Neuronal stem cell (in vitro differentiated cells): ENCODE data around the gene CHKA. TPM values are rescaled to one million over a fixed set of nuclear protein-coding genes. Genes with fewer than 3 reads are reported as not detected.
A peak's percentile ranks its signal among the peaks of the same experiment; 100 is the strongest.

ENCODE experiments used
- DNase-seq: peaks from one replicate; pipeline ENCODE4 v3.0.0-alpha.2; 2013; ENCODE audit warnings: low spot score
- H2AFZ ChIP-seq: one replicate; pipeline ENCODE4 v1.6.1; 2013; ENCODE audit warnings: mild to moderate bottlenecking, low read length, inconsistent platforms
- H2AK5ac ChIP-seq: 2 replicates; pipeline ENCODE4 v1.6.1; 2013; ENCODE audit warnings: low read depth, mild to moderate bottlenecking, inconsistent platforms, low read length, moderate library complexity, mixed read lengths
- H2BK120ac ChIP-seq: 2 replicates; pipeline ENCODE4 v1.6.1; 2013; ENCODE audit warnings: low read depth, mild to moderate bottlenecking, inconsistent platforms, low read length, moderate library complexity, mixed read lengths
- H2BK12ac ChIP-seq: one replicate; pipeline ENCODE4 v1.6.1; 2013; ENCODE audit warnings: low read length, inconsistent platforms
- H2BK15ac ChIP-seq: 2 replicates; pipeline ENCODE4 v1.6.1; 2013; ENCODE audit warnings: mild to moderate bottlenecking, low read length, inconsistent platforms, mixed read lengths
- H2BK5ac ChIP-seq: one replicate; pipeline ENCODE4 v1.6.1; 2013; ENCODE audit warnings: inconsistent platforms, mild to moderate bottlenecking, low read length, moderate library complexity
- H3K14ac ChIP-seq: one replicate; pipeline ENCODE4 v1.6.1; 2013; ENCODE audit warnings: low read length, inconsistent platforms
- H3K18ac ChIP-seq: 2 replicates; pipeline ENCODE4 v1.6.1; 2013; ENCODE audit warnings: low read length, inconsistent platforms
- H3K23ac ChIP-seq: 2 replicates; pipeline ENCODE4 v1.6.1; 2013; ENCODE audit warnings: low read depth, mild to moderate bottlenecking, mixed read lengths, low read length, inconsistent platforms; ENCODE audit not compliant: poor library complexity
- H3K27ac ChIP-seq: replicated peaks from 3 replicates; pipeline ENCODE4 v1.5.1; 2013; ENCODE audit warnings: low read length, inconsistent platforms
- H3K27me3 ChIP-seq, 3 experiments: 2 replicates each; pipeline ENCODE4 v1.6.1; 2013; ENCODE audit warnings: low read length in 3 of 3, mild to moderate bottlenecking in 2 of 3, inconsistent platforms in 1 of 3, low read depth in 1 of 3, mixed read lengths in 1 of 3, moderate library complexity in 1 of 3; ENCODE audit not compliant: control insufficient read depth in 3 of 3, insufficient read depth in 3 of 3
- H3K36me3 ChIP-seq, 2 donors: replicated peaks in 1 of 2; 2 replicates each; pipeline ENCODE4 v1.6.1; 2013; ENCODE audit warnings: low read length in 2 of 2; ENCODE audit not compliant: control insufficient read depth in 2 of 2, insufficient read depth in 2 of 2
- H3K4ac ChIP-seq: 2 replicates; pipeline ENCODE4 v1.6.1; 2013; ENCODE audit warnings: inconsistent platforms, mild to moderate bottlenecking, low read length, moderate library complexity
- H3K4me1 ChIP-seq, 2 donors: 1 replicate in 1 of 2; 2 replicates in 1 of 2; pipeline ENCODE4 v1.6.1; 2013; ENCODE audit warnings: low read length in 2 of 2, low read depth in 1 of 2; ENCODE audit not compliant: control insufficient read depth in 2 of 2, insufficient read depth in 1 of 2
- H3K4me2 ChIP-seq: one replicate; pipeline ENCODE4 v1.6.1; 2013; ENCODE audit warnings: mild to moderate bottlenecking, low read length, inconsistent platforms; ENCODE audit not compliant: insufficient read depth, poor library complexity, severe bottlenecking
- H3K4me3 ChIP-seq, 2 donors: 2 replicates each; pipeline ENCODE4 v1.5.1; 2013; ENCODE audit warnings: low read length in 2 of 2, mild to moderate bottlenecking in 2 of 2, inconsistent platforms in 1 of 2, moderate library complexity in 1 of 2
- H3K79me1 ChIP-seq: one replicate; pipeline ENCODE4 v1.6.1; 2013; ENCODE audit warnings: low read depth, mild to moderate bottlenecking, inconsistent platforms, low read length, moderate library complexity
- H3K9ac ChIP-seq: one replicate; pipeline ENCODE4 v1.6.1; 2013; ENCODE audit warnings: mild to moderate bottlenecking, low read depth, low read length, inconsistent platforms; ENCODE audit not compliant: poor library complexity
- H3K9me3 ChIP-seq, 2 donors: replicated peaks in 1 of 2; 2 replicates each; pipeline versions ENCODE3 to v1.6.1; 2013; ENCODE audit warnings: low read length in 2 of 2, mild to moderate bottlenecking in 2 of 2, inconsistent platforms in 1 of 2, low read depth in 1 of 2, mixed read lengths in 1 of 2, moderate library complexity in 1 of 2; ENCODE audit not compliant: control insufficient read depth in 2 of 2, insufficient read depth in 1 of 2
- H4K8ac ChIP-seq: one replicate; pipeline ENCODE4 v1.6.1; 2013; ENCODE audit warnings: low read depth, mild to moderate bottlenecking, inconsistent platforms, low read length, moderate library complexity
- H4K91ac ChIP-seq: one replicate; pipeline ENCODE4 v1.6.1; 2013; ENCODE audit warnings: low read length, low read depth, mild to moderate bottlenecking, inconsistent platforms; ENCODE audit not compliant: poor library complexity
- WGBS, 2 donors: extraction: QIAGEN DNeasy Blood & Tissue Kit; methylation state at CpG; one replicate each; pipeline ENCODE4 v1.1.7; 2013; ENCODE audit warnings: missing lambda C conversion rate in 2 of 2, mixed read lengths in 1 of 2; ENCODE audit not compliant: insufficient read length in 2 of 2, insufficient replicate concordance in 1 of 2; ENCODE audit errors: extremely low coverage in 2 of 2; 5-methylcytosine and 5-hydroxymethylcytosine counted together
- polyA plus RNA-seq, 2 experiments: library from polyadenylated mRNA; stranded (reverse); fragments of 200-250 nt; gene quantifications; one replicate each; pipeline ENCODE4 v1.2.3, GENCODE V29; 2013

Gene CHKA
- polyA plus RNA-seq (2013, experiment 1 of 2), result 21.6 TPM
- polyA plus RNA-seq (2013, experiment 2 of 2), result 22.9 TPM

DNA sequence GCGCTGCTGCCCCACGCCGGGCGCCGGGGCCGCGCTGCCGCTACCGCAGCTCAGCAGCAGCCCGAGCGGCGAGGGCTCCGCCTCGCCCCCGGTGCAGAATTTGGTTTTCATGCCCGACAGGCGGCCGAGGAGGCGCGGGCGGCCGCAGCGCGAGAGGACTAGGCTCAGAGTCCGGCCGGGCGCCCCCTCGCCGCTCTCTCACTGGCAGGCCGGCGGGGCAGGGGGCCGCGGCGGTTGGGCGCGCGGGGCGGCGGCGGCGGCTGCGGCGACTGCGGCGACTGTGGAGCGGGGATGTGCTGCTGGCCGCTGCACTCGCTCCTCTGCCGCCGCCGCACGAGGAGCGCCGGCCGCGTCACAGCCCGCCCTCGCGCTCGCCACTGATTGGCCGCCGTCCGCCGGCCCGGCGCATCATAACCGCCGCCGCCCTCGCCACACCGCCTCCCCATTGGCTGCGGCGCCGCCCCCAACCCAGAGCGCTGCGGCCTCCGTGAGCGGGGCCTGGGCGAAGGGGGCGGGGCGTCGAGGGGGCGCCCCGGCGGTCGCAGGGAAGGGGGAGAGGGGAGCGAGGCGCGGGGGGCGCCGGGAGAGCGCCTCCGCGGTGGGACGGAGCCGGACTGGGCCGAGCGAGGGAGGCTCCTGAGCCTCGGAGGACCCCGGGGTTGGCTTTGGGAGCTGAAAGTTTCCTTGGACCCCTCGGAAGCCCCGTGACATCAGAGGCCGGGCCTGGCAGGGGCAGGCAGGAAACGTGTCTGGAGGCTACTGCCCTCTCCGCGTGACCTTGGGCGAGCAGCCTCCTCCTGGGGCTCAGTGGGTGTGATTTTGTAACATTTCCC, at the start of gene CHKA:
TSS of gene CHKA (minus strand) at position 322 of the 833 bp plus-strand sequence. CDS start at position 111, 211 bp downstream.
- Histone ChIP-seq H3K23ac (peak within 1 kb of the TSS; percentile 75), H2BK12ac (peak within 1 kb of the TSS; percentile 8), H4K8ac (peak within 1 kb of the TSS; percentile 98), H3K36me3 (peaks cover 0 to 5% of the 10 kb centered on the region in 2 donors), H2BK5ac (peak within 1 kb of the TSS; percentile 67), H3K9me3 (no peaks in the 10 kb centered on the region), H2AFZ (peak within 1 kb of the TSS; percentile 96), H2AK5ac (peak within 1 kb of the TSS; percentile 100), H3K27me3 (no peaks in the 10 kb centered on the region), H3K9ac (peak within 1 kb of the TSS; percentile 89), H3K4me3 (peak within 1 kb of the TSS; percentile 79 to 93), H4K91ac (peak within 1 kb of the TSS; percentile 79), H3K4ac (peak within 1 kb of the TSS; percentile 91), H3K4me2 (peak within 1 kb of the TSS; percentile 90), H2BK15ac (peak within 1 kb of the TSS; percentile 98), H3K18ac (peak within 1 kb of the TSS; percentile 95), H3K4me1 (peaks cover 5 to 19% of the 10 kb centered on the region in 2 donors), H3K27ac (peak within 1 kb of the TSS; percentile 93), H2BK120ac (peak within 1 kb of the TSS; percentile 2), H3K79me1 (peaks cover 6% of the 10 kb centered on the region), H3K14ac (no peak within 1 kb of the TSS)
- WGBS, 2 donors, result no CpG with 5 or more reads among the region's 107 CpGs
- DNase-seq, result peak; percentile 94

DNA sequence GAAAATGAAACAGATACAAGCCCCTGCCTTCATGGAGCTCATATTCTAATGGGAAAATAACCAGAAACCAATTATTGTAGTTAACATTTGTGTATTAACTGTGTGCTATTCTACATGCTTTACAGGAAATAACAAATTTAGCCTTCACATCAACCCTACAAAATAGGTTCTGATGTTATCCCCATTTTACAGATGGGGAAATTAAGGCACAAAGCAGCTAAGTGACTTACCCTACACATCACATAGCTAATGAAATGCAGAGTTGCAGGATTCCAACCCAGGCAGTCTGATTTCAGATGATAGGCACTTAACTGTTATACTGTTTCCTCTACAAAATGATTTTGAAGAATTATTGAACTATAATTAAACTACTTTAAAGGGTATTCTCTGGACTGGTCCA, 48.3 kb upstream of the CHKA start:
- Histone ChIP-seq H3K4me2 (no peak overlapping the region), H2BK120ac (no peak overlapping the region), H2BK12ac (no peak overlapping the region), H3K79me1 (no peaks in the 10 kb centered on the region), H3K27ac (no peak overlapping the region), H3K23ac (no peak overlapping the region), H3K4me1 (no peaks in the 10 kb centered on the region), H2AFZ (no peak overlapping the region), H3K9ac (no peak overlapping the region), H3K4me3 (no peak overlapping the region), H3K4ac (no peak overlapping the region), H3K36me3 (peaks cover 33 to 100% of the 10 kb centered on the region in 2 donors), H2BK5ac (no peak overlapping the region), H3K18ac (no peak overlapping the region), H4K8ac (no peak overlapping the region), H4K91ac (no peak overlapping the region), H2AK5ac (no peak overlapping the region), H3K27me3 (no peaks in the 10 kb centered on the region), H3K9me3 (no peaks in the 10 kb centered on the region), H3K14ac (no peak overlapping the region), H2BK15ac (no peak overlapping the region)
- no peak for DNase-seq

DNA sequence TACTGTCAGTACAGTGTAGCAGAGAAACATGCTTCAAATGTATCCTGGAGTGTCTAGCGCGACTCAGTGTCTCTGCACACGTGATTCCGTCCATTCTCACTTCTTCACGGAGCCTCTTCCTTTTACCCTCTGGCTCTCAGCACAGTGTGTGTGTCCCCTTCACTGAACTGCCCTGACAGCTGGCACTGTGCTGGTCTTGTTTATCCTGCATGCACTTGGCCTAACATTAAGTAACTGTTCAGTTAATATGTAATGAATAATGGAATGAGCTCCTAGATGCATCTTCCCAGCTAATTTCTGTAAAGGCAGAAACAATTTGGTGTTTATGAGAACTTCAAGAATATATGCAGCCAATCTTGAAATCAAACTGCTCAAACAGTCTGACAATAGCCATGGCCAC, 47.5 kb upstream of the CHKA start:
- H2BK120ac ChIP-seq, result no peak overlapping the region
- H3K27ac ChIP-seq, result no peak overlapping the region
- no peak overlapping the region for H3K4ac ChIP-seq
- peaks cover 32 to 100% of the 10 kb centered on the region in 2 donors for H3K36me3 ChIP-seq
- H3K9ac ChIP-seq, result no peak overlapping the region
- H2AK5ac ChIP-seq, result no peak overlapping the region
- no peak for DNase-seq
- no peak overlapping the region for H3K18ac ChIP-seq
- H4K8ac ChIP-seq, result no peak overlapping the region
- H3K4me1 ChIP-seq, result no peaks in the 10 kb centered on the region
- no peak overlapping the region for H3K4me3 ChIP-seq
- H3K23ac ChIP-seq, result no peak overlapping the region
- H4K91ac ChIP-seq, result no peak overlapping the region
- no peak overlapping the region for H2BK15ac ChIP-seq
- H3K4me2 ChIP-seq, result no peak overlapping the region
- H2BK5ac ChIP-seq, result no peak overlapping the region
- no peaks in the 10 kb centered on the region for H3K9me3 ChIP-seq
- WGBS, 2 donors, result no CpG with 5 or more reads among the region's 5 CpGs
- H3K14ac ChIP-seq, result no peak overlapping the region
- no peak overlapping the region for H2AFZ ChIP-seq
- no peaks in the 10 kb centered on the region for H3K79me1 ChIP-seq
- no peaks in the 10 kb centered on the region for H3K27me3 ChIP-seq
- no peak overlapping the region for H2BK12ac ChIP-seq

DNA sequence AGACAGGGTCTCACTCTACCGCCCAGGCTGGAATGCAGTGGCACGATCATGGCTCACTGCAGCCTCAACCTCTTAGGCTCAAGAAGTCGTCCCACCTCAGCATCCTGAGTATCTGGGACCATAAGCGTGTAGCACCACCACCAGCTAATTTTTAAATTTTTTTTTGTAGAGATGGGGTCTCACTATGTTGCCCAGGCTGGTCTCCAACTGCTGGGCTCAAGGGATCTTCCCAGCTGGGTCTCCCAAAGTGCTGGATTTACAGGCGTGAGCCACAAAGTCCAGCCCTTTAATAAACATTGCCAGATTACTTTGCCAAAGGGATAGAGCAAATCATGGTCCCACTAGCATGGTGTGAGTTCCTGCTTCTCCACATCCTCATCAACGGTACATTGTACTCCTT, 46.3 kb upstream of the CHKA start:
- H3K14ac ChIP-seq, result no peak overlapping the region
- no peak overlapping the region for H3K9ac ChIP-seq
- no peak overlapping the region for H3K27ac ChIP-seq
- no peak overlapping the region for H2AFZ ChIP-seq
- H3K4me1 ChIP-seq, result no peaks in the 10 kb centered on the region
- no peak overlapping the region for H2BK5ac ChIP-seq
- H3K23ac ChIP-seq, result no peak overlapping the region
- H2BK120ac ChIP-seq, result no peak overlapping the region
- no peak overlapping the region for H3K4me3 ChIP-seq
- no CpG with 5 or more reads among the region's 6 CpGs for WGBS, 2 donors
- no peak for DNase-seq
- H2BK15ac ChIP-seq, result no peak overlapping the region
- no peak overlapping the region for H4K8ac ChIP-seq
- no peak overlapping the region for H4K91ac ChIP-seq
- no peaks in the 10 kb centered on the region for H3K27me3 ChIP-seq
- no peak overlapping the region for H2AK5ac ChIP-seq
- H3K4me2 ChIP-seq, result no peak overlapping the region
- H2BK12ac ChIP-seq, result no peak overlapping the region
- H3K36me3 ChIP-seq, result peaks cover 30 to 90% of the 10 kb centered on the region in 2 donors
- no peaks in the 10 kb centered on the region for H3K79me1 ChIP-seq
- no peak overlapping the region for H3K4ac ChIP-seq
- H3K9me3 ChIP-seq, result no peaks in the 10 kb centered on the region
- H3K18ac ChIP-seq, result no peak overlapping the region
